ENCODE results near the gene IL2RA. TPM values are rescaled to one million over a fixed set of nuclear protein-coding genes. Genes with fewer than 3 reads are reported as not detected.

IL2RA gene
- total and polyA plus RNA-seq, 10 of the 15 experiments (the other 5 are each of a cell fraction or from before 2014, with no cell fraction given): 2.2 to 6.0 (median 4.9) TPM

DNA sequence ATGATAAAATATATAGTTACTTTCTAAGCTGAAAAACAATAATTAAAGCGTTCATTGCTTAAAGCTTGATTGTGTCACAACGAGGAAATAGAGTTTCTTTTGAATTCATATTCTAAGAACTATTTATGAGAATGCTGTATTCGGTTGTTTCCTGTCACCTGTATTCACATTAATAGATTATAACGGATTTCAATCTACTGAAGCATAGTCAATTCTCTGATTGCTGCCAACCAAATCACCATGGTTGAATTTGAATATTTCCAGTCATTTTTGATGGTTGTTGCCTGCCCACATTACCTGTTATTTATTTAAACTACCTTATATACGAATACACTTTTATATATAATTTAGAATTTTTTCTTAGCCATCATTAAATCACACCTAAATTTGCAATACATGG lies 22.0 kb downstream of the IL2RA start (continued):
- no peak for TF ChIP-seq NR2C1 (IDR thresholded peaks at IDR 0.05)
- TF ChIP-seq, protein P1, sequence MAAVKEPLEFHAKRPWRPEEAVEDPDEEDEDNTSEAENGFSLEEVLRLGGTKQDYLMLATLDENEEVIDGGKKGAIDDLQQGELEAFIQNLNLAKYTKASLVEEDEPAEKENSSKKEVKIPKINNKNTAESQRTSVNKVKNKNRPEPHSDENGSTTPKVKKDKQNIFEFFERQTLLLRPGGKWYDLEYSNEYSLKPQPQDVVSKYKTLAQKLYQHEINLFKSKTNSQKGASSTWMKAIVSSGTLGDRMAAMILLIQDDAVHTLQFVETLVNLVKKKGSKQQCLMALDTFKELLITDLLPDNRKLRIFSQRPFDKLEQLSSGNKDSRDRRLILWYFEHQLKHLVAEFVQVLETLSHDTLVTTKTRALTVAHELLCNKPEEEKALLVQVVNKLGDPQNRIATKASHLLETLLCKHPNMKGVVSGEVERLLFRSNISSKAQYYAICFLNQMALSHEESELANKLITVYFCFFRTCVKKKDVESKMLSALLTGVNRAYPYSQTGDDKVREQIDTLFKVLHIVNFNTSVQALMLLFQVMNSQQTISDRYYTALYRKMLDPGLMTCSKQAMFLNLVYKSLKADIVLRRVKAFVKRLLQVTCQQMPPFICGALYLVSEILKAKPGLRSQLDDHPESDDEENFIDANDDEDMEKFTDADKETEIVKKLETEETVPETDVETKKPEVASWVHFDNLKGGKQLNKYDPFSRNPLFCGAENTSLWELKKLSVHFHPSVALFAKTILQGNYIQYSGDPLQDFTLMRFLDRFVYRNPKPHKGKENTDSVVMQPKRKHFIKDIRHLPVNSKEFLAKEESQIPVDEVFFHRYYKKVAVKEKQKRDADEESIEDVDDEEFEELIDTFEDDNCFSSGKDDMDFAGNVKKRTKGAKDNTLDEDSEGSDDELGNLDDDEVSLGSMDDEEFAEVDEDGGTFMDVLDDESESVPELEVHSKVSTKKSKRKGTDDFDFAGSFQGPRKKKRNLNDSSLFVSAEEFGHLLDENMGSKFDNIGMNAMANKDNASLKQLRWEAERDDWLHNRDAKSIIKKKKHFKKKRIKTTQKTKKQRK (IDR thresholded peaks at IDR 0.05; ENCODE audit: low read depth, low read length): no peak
- TF ChIP-seq CBFB (IDR thresholded peaks at IDR 0.05; ENCODE audit: low read depth): no peak
- no peak for TF ChIP-seq RBBP5 (conservative IDR thresholded peaks at IDR 0.05)
- TF ChIP-seq PML (IDR thresholded peaks at IDR 0.05; ENCODE audit: low read length): no peak
- TF ChIP-seq ATF7 (IDR thresholded peaks at IDR 0.05; ENCODE audit: low read depth): no peak
- TF ChIP-seq, protein P2, sequence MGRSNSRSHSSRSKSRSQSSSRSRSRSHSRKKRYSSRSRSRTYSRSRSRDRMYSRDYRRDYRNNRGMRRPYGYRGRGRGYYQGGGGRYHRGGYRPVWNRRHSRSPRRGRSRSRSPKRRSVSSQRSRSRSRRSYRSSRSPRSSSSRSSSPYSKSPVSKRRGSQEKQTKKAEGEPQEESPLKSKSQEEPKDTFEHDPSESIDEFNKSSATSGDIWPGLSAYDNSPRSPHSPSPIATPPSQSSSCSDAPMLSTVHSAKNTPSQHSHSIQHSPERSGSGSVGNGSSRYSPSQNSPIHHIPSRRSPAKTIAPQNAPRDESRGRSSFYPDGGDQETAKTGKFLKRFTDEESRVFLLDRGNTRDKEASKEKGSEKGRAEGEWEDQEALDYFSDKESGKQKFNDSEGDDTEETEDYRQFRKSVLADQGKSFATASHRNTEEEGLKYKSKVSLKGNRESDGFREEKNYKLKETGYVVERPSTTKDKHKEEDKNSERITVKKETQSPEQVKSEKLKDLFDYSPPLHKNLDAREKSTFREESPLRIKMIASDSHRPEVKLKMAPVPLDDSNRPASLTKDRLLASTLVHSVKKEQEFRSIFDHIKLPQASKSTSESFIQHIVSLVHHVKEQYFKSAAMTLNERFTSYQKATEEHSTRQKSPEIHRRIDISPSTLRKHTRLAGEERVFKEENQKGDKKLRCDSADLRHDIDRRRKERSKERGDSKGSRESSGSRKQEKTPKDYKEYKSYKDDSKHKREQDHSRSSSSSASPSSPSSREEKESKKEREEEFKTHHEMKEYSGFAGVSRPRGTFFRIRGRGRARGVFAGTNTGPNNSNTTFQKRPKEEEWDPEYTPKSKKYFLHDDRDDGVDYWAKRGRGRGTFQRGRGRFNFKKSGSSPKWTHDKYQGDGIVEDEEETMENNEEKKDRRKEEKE (IDR thresholded peaks at IDR 0.05): no peak
- no peak for TF ChIP-seq RUNX3 (IDR thresholded peaks at IDR 0.05; ENCODE audit: low read length)
